ENCODE measurements around the gene RECK.

The RECK gene

GRCh38 chr9:36161187-36161586, 124.5 kb downstream of the RECK start:
- no peak for DNase-seq

DNA sequence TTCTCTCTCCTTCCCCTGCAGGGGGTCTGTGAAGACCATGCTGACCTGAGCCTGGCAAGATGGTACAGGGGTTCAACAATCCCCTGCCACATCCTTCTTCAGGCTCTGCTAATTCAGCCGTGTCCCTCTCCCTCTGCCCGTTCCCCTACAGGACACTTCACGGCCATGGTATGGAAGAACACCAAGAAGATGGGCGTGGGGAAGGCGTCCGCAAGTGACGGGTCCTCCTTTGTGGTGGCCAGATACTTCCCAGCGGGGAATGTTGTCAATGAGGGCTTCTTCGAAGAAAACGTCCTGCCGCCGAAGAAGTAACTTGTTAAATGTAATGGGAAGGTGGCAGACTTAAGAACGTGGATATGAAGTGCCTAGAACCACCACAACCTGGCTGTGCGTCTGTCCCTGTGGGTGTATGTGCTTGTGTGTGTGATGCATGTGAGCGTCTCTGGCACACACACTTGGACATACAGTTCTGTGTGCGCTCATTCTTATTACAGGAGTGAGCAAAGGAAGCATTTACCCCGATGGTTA, 125.6 kb downstream of the RECK start:
- no peak for DNase-seq

DNA sequence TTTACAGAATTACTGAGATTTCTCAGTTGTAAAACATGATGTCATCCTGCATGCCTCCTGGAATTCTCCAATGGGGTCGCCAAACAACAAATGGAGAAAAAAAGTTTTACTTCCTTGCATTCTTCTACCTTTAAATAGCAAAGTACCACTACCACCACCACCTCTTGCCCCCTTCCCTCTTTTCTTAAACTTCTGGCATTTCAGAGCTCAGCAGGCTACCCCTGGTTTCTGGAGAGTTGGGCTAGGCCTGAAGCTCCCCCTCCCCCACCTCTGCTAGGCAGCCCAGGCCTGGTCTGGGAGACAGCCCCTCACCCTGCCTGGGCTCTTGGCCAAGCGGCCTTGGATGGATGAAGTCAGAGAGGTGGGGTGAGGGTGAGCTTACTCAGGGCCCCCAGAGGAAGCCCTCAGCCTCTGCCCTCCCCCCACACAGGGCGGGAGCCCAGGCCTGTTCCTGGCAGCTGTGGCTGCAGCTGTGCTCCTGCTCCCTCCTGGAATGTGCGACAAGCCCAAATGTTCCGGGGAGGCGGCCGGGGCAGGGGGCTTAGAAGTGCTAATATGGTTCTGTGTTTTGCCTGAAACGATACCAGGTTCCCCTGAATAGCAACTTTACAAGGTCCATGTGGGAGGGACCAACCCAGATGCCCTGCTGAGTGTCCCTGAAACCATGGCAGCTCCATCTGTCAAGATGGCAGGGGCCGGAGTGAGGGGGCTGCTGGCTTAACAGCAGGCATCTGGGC, 126.5 kb downstream of the RECK start:
- no peak for DNase-seq

- DNase-seq: no peak
Measured at GRCh38 chr9:36163786-36164170, 127.1 kb downstream of the RECK start.

DNA sequence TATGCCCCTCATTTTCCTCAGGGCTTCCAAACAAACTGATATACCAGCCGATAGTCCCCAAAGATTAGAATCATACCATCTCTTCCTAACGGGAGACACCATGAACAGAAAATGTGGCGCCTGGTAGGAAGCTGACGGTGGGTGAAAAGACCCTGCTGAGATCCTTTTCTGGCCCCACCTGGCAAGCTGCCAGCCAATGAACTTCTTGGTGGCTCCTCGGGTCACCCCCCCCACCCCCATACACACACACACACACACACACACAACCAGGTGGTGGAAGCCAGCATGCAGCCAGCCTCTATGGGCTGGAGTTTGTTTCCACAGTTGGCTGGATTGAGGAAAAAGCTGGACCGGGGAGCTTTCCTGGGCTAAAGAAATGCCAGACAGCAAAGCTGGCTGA, 127.7 kb downstream of the RECK start:
- no peak for DNase-seq

GRCh38 chr9:36164989-36165388, 128.3 kb downstream of the RECK start:
- DNase-seq: no peak

DNA sequence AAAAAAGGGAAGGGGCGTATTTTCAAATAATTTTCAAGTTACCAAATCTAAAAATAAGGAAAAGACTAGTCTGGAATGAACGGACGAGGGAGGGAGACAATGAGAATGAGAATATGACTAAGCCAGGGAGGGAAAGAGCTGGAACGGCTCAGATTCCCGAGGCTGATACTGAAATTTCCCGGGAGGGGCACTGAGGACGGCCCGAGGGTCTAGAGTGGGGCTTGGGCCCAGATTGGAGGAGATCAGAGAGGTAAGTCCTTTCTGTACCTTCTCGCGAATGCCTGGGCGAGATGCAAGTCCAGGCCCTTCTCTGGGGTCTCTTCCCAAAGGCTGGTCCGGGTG, 129.1 kb downstream of the RECK start:
- DNase-seq: no peak

DNA sequence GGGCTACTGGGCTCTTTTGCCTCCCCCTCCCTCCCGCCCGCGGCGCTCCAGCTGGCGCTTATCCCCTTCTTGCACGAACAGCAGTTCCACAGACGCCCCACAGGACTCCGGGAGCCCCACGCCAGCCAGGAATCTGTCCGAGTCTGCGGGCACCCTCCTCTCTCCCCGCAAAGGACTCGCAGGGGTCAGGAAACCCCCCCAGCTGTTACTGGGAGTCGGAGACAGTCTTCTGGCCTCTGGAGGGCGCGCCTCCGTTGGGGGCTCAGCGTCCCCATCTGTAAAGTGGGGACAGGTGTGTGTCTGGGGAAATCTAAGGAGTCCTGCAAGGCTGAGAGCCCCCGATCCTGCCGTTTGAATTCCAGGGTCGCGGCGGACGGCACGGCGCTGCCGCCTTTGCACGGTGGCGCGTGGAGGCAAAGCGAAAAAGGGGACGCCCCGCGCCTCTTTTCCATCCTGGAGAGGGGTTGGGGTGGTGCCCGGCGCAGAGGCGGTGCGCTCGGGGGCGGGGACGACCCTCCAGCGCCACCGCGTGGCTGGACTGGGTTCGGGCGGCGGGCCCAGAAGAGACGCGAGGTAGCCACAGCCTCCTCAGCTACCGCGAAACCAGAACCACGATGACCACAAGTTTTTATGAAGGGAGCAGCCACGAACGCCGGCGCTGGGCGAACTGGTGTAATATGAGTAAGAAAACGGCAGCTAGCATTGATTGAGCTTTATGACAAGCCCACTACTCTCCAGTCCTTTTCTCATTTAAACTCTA, 129.6 kb downstream of the RECK start:
- peak in 1 of 2 experiments; percentile 46 for DNase-seq

DNA sequence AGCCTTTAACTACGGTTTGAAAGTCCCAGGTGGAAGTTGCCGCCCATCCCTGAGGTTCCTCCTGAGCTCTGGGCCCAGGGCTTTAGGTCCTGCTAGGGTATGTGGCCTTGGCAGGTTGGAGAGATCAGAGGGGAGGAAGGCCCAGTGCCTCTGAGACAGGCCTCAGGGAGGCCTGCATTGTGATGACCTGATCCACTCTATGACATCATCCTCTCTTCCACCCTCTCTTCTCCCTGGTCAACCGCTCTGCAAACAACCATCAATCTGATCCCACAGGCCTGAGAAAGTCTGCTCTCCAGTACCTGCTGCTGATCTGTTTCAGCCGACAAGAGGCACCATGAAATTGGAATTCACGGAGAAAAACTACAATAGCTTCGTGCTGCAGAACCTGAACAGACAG, 132.5 kb downstream of the RECK start, which contains the start of gene CCIN:
Gene CCIN (plus strand): TSS at position 223 of the 400 bp plus-strand sequence. CDS start 115 bp downstream, at position 338.
- no peak for DNase-seq

GRCh38 chr9:36169708-36170107, 133.0 kb downstream of the RECK start:
- no peak for DNase-seq

DNA sequence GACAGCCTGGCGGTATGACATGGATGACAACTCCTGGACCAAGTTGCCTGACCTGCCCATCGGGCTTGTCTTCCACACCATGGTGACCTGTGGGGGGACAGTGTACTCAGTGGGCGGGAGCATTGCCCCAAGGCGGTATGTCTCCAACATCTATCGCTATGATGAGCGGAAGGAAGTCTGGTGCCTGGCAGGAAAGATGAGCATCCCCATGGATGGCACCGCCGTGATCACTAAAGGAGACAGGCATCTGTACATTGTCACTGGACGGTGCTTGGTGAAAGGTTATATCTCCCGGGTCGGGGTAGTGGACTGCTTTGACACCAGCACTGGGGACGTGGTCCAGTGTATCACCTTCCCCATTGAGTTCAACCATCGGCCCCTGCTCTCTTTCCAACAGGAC, 133.8 kb downstream of the RECK start:
- no peak for DNase-seq

DNA sequence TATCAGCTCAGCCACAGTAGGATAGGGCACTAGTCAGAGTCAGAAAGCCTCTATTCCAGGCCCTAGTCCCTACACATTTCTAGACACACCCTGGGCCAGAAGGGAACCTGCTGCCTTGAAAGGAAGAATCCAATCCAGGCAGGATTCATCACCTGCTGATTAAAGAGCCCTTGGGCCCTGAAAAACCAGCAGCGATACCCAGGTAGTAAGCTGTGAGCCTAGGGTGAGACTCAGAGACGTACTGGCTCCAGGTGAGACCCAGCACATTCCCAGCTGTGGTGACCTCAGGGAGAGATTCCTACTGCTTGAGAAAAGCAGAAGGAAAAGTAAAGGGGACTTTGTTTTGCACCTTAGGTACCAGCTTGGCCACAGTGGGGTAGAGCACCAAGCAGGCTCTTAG, 137.1 kb downstream of the RECK start:
- no peak for DNase-seq

Measured in SW 1271 (cell line).